PC-3 (cell line): ENCODE results near the gene RNF4. TPM values are rescaled to one million over a fixed set of nuclear protein-coding genes. Genes with fewer than 3 reads are reported as not detected.

Experiments
- ATAC-seq: fragments of 200-7000 bp; cut with Tn5 transposase; 2 replicates; pipeline ENCODE4 v1.9.1; 2020; ENCODE audit warnings: mild to moderate bottlenecking, moderate library complexity
- BruUV-seq: library from RNA; stranded (reverse); fragments of 400-500 nt; replicated peaks from 2 replicates; lab custom pipeline; 2021; lab: Mats Ljungman, UMichigan
- CTCF ChIA-PET: fragments of 300-600 bp; sonication (Branson Sonifier 250); formaldehyde crosslinking; loops from one replicate; lab custom pipeline; 2022; ENCODE audit warnings: antibody characterized with exemption; lab: Charles Lee
- POLR2A ChIA-PET: fragments of 300-600 bp; sonication (Branson Sonifier 250); formaldehyde crosslinking; loops from one replicate; lab custom pipeline; 2022; ENCODE audit warnings: antibody characterized with exemption; ENCODE audit not compliant: unreplicated experiment; lab: Charles Lee
- DNase-seq: peaks from one replicate; pipeline ENCODE4 v3.0.0-alpha.2; 2015
- H2AFZ ChIP-seq: fragments of 300-600 bp; sonication (generic); 2 replicates; pipeline ENCODE4 v1.6.0; 2016; ENCODE audit warnings: antibody characterized with exemption, low read length
- H3F3A ChIP-seq: fragments of 300-600 bp; sonication (generic); one replicate; pipeline ENCODE4 v1.6.0; 2017; ENCODE audit warnings: antibody characterized with exemption, low read length, control low read depth, mild to moderate bottlenecking; ENCODE audit not compliant: unreplicated experiment
- H3K27ac ChIP-seq: fragments of 300-600 bp; sonication (generic); 2 replicates; pipeline ENCODE4 v1.5.1; 2016; ENCODE audit warnings: mild to moderate bottlenecking, low read length
- H3K27me3 ChIP-seq: fragments of 300-600 bp; sonication (generic); 2 replicates; pipeline ENCODE4 v1.6.1; 2016; ENCODE audit warnings: low read length, mixed read lengths
- H3K36me3 ChIP-seq: fragments of 300-600 bp; sonication (generic); 2 replicates; pipeline ENCODE4 v1.6.1; 2016; ENCODE audit warnings: low read depth, mixed run types, low read length, mixed read lengths
- H3K4me1 ChIP-seq: fragments of 300-600 bp; sonication (generic); 2 replicates; pipeline ENCODE4 v1.5.1; 2016; ENCODE audit warnings: low read length; ENCODE audit not compliant: insufficient read depth
- H3K4me2 ChIP-seq: fragments of 300-600 bp; sonication (generic); 2 replicates; pipeline ENCODE4 v1.6.0; 2016; ENCODE audit warnings: low read length
- H3K4me3 ChIP-seq: fragments of 300-600 bp; sonication (generic); 2 replicates; pipeline ENCODE4 v1.5.1; 2016; ENCODE audit warnings: mild to moderate bottlenecking, low read length, mixed read lengths
- H3K79me2 ChIP-seq: fragments of 300-600 bp; sonication (generic); 2 replicates; pipeline ENCODE4 v1.6.1; 2017; ENCODE audit warnings: low read length, mixed read lengths
- H3K9ac ChIP-seq: fragments of 300-600 bp; sonication (generic); 2 replicates; pipeline ENCODE4 v1.6.0; 2016; ENCODE audit warnings: mild to moderate bottlenecking, low read length
- H3K9me2 ChIP-seq: fragments of 300-600 bp; sonication (generic); replicated peaks from 2 replicates; pipeline ENCODE4 v1.6.1; 2016; ENCODE audit warnings: mixed run types, low read length, mixed read lengths
- H3K9me3 ChIP-seq: fragments of 300-600 bp; sonication (generic); 2 replicates; pipeline ENCODE4 v1.6.1; 2016; ENCODE audit warnings: low read length, mixed read lengths
- H4K20me1 ChIP-seq: fragments of 300-600 bp; sonication (generic); 2 replicates; pipeline ENCODE4 v1.6.1; 2016; ENCODE audit warnings: low read length, mixed read lengths
- CTCF ChIP-seq: fragments of 300-600 bp; sonication (generic); conservative IDR thresholded peaks from 2 replicates; pipeline ENCODE4 v1.5.1; 2017; ENCODE audit warnings: antibody characterized with exemption, low read depth, mild to moderate bottlenecking, low read length
- EZH2 ChIP-seq: fragments of 300-600 bp; sonication (generic); IDR thresholded peaks from one replicate; pipeline ENCODE4 v1.6.1; 2017; ENCODE audit warnings: antibody characterized with exemption, mild to moderate bottlenecking, low read length; ENCODE audit not compliant: unreplicated experiment
- EZH2phosphoT487 ChIP-seq: fragments of 300-600 bp; sonication (generic); IDR thresholded peaks from 2 replicates; pipeline ENCODE4 v1.6.1; 2018; ENCODE audit warnings: mild to moderate bottlenecking, antibody characterized with exemption, low read length, borderline replicate concordance
- intact Hi-C: fragments of 100-400 bp; cut with micrococcal nuclease; formaldehyde crosslinking; loops from 2 replicates; pipeline ENCODE4 v1.9.0; 2023
- total RNA-seq: library from RNA; depleted of rRNA; stranded (reverse); fragments of >200 nt; gene quantifications from 2 replicates; pipeline ENCODE4 v1.2.3, GENCODE V29; 2014

Gene RNF4
- total RNA-seq, 1 experiment from 2014 or later: 27.4 TPM

DNA sequence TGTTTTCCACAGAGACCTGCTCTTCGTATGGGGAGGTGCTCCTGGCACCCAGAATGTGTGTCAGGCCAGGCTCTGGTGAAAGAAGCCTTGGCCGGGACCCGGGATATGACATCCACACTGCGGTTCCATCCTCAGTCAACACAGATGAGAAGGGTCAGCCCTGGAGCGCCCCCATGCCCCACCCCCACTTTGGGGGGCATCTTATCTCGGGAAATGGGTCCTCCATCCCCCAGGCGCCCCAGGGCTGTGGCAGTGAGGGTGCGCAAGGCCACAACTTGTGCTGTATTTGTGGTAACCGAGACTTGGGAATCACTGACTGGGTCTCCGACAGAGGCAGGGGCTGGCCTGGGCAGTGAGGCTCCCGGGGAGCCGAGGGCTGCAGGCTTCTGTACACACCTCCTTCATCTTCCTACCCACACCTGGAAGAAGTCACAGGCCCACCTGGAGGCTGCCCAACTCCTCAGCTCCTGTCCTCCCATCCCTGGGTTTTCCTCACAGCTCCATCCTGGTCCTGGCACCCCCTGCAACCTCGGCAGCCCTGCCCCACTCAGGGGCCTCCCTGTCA lies 42.1 kb upstream of the RNF4 start:
- POLR2A ChIA-PET: no interaction called here
- BruUV-seq: no TSS peak
- no peaks in the 10 kb centered on the region for H4K20me1 ChIP-seq

GRCh38 chr4:2427383-2428334 lies 41.2 kb upstream of the RNF4 start:
- ChIA-PET CTCF (no interaction called here), POLR2A (no interaction called here)
- DNase-seq (no peak), ATAC-seq (no peak)
- Histone ChIP-seq H3K79me2 (no peaks in the 10 kb centered on the region), H3K27me3 (no peaks in the 10 kb centered on the region), H3K4me2 (no peak overlapping the region), H3K36me3 (no peaks in the 10 kb centered on the region), H3K4me1 (no peaks in the 10 kb centered on the region; the same call in 1 of the 2 replicates), H3K9ac (no peak overlapping the region), H3K27ac (no peak overlapping the region), H3F3A (no peaks in the 10 kb centered on the region), H4K20me1 (no peaks in the 10 kb centered on the region), H2AFZ (no peak overlapping the region), H3K9me2 (no peaks in the 10 kb centered on the region), H3K4me3 (no peak overlapping the region), H3K9me3 (no peaks in the 10 kb centered on the region)
- TF ChIP-seq EZH2: no peak
- TF ChIP-seq CTCF: no peak
- no peak for TF ChIP-seq EZH2phosphoT487
- intact Hi-C loops: no loop called here
- BruUV-seq: no TSS peak

More for the DNA sequence above, 42.1 kb upstream of the RNF4 start:
- CTCF ChIA-PET: no interaction called here
- H3K27ac ChIP-seq: no peak overlapping the region
- H3K9me2 ChIP-seq: no peaks in the 10 kb centered on the region
- no peak for ATAC-seq
- no peaks in the 10 kb centered on the region for H3K79me2 ChIP-seq
- H2AFZ ChIP-seq: no peak overlapping the region
- no peak overlapping the region for H3K4me3 ChIP-seq
- DNase-seq: no peak
- no peaks in the 10 kb centered on the region for H3K9me3 ChIP-seq
- H3K9ac ChIP-seq: no peak overlapping the region
- TF ChIP-seq EZH2: no peak
- no peak for TF ChIP-seq EZH2phosphoT487
- no peak for TF ChIP-seq CTCF
- no peaks in the 10 kb centered on the region for H3K36me3 ChIP-seq
- no peaks in the 10 kb centered on the region for H3K27me3 ChIP-seq
- intact Hi-C loops: no loop called here
- H3F3A ChIP-seq: no peaks in the 10 kb centered on the region
- H3K4me1 ChIP-seq: no peaks in the 10 kb centered on the region; the same call in 1 of the 2 replicates
- no peak overlapping the region for H3K4me2 ChIP-seq
